ENCODE data around the gene MYL12A.
"Not testable (repeated sequence)": the region's sequence is repeated elsewhere in the genome, so short reads cannot be mapped to it uniquely, and the experiment has no call there.

Gene MYL12A

DNA sequence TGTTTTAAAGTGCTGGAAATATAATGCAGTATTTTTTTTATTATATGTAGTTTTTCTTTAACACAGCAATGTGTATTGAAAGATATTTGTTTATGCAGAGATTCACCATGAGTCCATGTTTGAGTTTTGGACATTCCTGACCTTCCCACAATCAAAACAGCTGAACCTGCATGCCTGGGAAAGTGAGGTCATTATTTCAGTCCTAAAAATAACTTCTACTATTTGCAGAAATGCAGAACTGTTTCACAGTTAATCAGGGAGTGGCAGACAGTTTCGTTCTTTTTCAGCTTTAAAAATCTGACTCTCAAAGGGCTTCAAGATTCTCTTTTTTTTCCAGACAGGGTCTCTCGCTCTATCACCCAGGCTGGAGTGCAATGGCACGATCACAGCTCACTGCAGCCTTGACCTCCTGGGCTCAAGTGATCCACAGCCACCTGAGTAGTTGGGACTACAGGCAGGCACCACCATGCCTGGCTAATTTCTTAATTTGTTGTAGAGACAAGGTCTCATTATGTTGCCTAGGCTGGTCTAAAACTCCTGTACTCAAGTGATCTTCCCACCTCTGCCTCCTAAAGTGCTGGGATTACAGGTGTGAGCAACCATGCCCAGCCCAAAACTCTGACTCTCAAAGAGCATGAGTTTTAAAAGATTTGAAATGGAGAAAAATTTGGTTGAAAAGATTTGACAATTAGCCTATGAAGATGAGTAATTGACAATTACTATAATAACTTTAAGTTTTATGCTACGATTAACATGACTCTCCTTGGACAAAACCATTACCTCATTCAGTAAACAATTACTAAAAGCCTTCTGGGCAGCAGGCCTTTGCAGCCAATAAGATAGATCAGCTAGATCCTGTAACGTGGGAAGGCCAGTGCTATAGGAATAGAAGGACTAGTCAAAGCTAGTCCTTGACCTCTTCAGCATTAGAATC lies 9.4 kb downstream of the MYL12A start:
- DNase-seq = no peak

- DNase-seq = no peak
Observed at GRCh38 chr18:3257627-3258120, 10.1 kb downstream of the MYL12A start.

DNA sequence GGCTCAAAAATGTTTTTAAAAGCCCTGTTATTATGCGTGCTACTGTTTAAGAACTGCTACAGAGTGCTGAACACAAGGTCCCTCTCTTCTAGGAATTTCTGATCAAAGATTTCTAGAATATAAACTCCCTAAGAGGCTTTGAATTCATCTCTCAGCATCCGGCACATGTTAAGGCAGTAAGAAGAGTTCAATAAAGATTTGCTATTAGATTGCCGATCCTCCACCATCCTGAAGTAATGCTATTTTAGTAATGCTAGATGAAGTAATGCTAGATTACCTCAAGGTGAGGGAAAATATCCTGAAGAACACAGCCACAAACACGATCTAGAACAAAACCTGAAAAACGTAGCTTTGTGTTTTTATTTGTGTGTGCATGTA lies 13.4 kb downstream of the MYL12A start:
- DNase-seq = no peak

- peak; percentile 73 for DNase-seq
Observed at GRCh38 chr18:3261373-3262233, 14.0 kb downstream of the MYL12A start, which contains the start of gene MYL12B. TSS of gene MYL12B (plus strand) at chr18:3262133. CDS start at chr18:3272899, 10,766 bp downstream.

- peak; percentile 10 for DNase-seq
Observed at GRCh38 chr18:3262234-3263131, 14.9 kb downstream of the MYL12A start.

GRCh38 chr18:3263132-3263700 lies 15.6 kb downstream of the MYL12A start:
- no peak for DNase-seq

DNA sequence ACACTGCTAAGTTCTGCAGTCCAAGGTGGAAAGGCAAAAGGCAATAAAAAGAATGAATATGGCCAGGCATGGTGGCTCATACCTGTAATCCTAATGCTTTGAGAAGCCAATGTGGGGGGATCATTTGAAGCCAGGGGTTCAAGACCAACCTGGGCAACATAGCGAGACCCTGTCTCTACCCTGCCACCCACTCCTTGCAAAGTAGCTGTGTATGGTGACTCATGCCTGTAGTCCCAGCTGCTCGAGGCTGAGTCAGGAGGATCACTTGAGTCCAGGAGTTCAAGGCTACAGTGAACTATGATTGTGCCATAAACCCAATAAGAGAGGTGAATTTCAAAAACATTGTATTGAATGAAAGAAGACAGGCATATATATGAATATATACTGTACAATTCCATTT lies 16.8 kb downstream of the MYL12A start:
- DNase-seq = no peak

DNA sequence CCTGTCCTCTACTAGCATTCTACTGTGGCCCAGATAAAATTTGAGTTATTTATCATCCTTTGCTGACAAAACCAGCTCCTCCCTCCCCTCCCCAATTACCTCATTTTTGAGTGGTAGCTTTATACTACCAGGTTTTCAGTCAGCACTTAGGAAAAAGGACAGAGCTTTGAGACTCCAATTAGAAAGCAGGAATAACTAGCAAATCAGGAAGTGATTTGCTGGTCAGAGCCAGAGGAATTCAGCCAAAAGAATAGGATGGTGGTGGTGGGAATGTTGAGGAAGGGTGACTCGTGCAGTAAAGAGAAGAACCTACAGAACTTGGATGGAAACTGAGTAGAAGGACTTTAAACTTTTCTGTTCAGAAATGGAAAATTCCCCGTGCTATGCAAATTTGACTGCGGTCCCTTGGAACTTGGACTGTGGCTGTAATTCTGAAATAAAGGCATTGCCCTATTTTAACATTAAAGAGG lies 18.0 kb downstream of the MYL12A start:
- DNase-seq = no peak

DNA sequence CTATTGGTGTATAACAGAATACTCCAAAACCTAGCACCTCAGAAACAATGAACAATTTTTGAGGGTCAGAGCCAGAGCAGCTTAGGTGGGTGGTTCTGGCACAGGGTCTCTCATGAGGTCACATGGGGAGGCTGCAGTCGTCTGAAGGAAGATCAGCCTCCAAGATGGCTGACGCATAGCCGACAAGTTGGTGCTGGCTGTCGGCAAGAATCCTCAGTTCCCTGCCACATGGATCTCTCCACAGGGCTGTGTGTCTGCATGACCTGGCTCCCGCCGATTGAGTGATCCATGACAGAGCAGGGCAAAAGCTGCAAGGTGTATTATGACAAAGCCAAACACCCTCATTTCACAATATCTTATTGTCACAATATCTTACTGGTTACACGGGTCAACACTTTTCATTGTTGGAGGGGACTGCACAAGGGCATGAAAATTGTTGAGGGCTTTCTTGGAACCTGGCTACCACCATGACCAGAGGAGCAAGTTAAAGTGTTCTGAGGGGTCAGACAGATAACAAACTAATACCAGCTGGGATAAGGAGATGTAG lies 18.5 kb downstream of the MYL12A start:
- no peak for DNase-seq

DNA sequence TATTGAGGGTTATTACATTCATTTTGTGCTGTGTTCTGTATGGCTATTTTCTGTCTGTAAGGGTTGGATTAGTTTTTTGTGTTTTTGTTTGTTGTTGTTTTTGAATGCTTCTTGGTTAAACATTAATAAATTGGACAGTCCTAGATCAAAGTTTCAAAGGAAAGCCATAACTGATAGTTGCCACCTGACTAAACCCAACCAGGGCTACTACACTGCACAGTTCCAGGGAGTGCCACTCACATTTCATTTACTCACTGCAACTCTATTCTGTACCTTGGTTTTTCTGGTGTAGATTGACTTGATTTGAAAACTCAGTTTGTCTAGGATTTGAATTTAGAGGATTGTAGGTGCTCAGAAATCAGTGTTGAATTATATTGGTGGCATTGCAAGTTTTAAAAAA lies 20.7 kb downstream of the MYL12A start:
- DNase-seq = no peak

DNA sequence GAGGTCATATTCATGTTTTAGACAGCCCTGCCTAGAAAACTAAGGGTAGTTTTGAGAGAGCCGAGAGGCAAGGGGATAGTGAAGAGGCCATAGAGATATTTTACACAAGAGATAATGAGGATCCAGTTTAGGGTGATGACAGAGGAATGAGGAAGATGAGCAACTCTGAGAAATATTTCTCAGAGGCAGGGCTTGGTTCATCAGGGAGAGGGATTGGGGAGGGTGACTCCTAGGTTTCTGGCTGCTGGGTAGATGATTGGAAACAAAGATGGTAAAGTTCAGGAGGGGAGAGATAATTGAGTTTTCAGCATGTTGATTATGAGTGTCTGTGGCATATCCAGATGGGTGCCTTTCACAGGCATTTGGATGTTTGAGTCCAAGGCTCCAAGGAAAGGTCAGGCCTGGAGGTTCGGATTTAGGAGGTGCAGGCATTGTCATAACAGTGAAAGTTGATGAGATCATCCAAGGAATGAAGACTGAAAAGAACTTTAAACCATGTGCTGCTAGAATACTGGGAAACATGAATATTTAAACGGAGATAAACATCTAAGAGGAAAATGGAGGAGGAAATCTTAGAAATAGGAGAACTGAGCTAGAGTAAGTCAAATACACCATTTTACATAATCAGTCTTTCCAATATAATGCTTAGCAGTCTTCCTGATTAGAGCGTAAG lies 21.8 kb downstream of the MYL12A start:
- DNase-seq = no peak

DNA sequence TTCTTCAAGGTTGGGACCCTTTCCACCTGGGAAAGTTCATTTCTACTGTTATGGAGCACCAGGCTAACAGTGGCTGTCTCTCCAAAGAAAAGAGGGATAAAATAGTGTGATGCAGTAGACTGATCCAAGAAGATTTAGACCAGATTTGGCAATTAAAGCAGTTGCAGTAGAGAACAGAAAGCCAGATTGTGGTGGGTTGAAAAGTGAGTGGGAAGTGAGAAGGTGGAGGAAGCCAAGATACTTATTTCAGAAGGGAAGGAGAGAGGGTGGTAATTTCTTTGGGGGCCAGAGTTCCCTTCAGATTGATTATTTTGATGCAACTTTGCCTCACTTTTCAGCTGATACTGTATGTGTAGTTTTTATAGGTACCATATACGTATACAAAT lies 22.3 kb downstream of the MYL12A start:
- DNase-seq = no peak

GRCh38 chr18:3273042-3273441 lies 25.4 kb downstream of the MYL12A start:
- no peak for DNase-seq

GRCh38 chr18:3277643-3278213 lies 30.1 kb downstream of the MYL12A start:
- DNase-seq = not testable (repeated sequence)

DNA sequence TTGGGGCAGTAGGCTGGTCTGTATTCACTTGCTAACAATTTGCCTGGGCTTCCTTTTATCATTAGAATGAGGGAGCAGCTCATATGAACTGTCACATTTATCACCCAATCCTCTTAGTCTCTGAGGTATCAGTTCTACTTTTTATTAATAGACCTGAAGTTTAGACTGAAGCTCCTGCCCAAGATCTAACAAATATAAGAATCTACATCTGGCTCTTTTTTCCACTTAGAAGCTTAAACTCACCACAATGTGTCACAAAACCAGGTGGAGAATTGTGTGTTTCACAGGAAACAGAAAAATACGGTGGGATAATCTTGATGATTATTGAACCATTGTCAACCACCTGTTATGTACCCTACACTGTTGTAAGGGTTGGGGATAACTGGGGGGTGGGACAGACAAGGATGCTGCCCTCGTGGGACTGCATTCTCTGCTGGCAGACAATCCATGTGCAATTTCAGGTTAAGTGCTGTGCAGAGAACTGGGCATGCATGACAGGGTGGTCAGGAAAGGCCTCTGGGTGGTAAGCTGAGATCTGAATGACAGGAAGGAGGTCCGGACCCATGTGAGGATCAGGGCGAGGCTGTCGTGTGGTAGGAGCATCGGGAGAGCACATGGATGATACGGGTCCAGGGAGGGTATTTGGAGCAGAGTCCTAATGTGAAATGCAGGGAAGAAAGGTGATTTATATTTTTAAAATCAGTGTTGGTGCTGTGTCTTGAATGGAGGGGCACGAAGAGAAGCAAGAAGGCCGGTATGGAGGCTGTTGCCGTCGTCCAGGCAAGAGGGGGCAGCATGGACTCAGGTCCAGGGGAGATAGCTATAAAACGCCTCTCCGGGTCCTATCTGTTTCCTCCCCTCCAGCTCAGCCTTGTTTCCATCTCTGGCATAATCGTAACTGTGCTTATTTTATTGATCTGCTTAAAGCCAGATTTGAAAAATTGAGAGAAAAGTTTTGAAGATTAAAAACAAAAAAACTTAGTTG lies 31.9 kb downstream of the MYL12A start:
- DNase-seq = no peak

- no peak for DNase-seq
Observed at GRCh38 chr18:3281456-3282400, 34.1 kb downstream of the MYL12A start.

GRCh38 chr18:3283253-3283863 lies 35.8 kb downstream of the MYL12A start:
- DNase-seq = no peak

DNA sequence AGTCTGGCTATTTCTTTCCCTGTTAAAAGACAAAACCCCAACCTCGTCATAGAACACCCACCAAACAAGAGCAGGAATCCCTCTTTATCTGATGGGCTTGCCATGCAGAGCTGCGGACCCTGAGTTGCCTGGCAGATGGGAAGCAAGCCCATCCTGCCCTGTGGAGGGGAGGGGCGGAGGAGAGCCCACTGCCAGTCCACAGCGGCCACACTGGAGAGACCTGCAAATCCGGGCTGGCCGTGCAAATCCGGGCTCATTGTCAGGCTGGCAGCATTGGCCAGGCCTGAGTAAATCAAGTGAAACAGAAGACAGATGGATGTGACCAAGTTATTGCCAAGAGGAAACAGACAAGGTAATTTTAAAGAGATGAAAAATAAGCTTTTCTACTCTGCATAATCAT lies 36.3 kb downstream of the MYL12A start:
- no peak for DNase-seq
